Measurements from ENCODE around the gene APLP2. TPM values are rescaled to one million over a fixed set of nuclear protein-coding genes. Genes with fewer than 3 reads are reported as not detected.

Gene APLP2
- total and polyA plus RNA-seq, 2 of the 13 experiments (the other 11 are each of a cell fraction or from before 2014, with no cell fraction given) = 315 to 594 TPM

DNA sequence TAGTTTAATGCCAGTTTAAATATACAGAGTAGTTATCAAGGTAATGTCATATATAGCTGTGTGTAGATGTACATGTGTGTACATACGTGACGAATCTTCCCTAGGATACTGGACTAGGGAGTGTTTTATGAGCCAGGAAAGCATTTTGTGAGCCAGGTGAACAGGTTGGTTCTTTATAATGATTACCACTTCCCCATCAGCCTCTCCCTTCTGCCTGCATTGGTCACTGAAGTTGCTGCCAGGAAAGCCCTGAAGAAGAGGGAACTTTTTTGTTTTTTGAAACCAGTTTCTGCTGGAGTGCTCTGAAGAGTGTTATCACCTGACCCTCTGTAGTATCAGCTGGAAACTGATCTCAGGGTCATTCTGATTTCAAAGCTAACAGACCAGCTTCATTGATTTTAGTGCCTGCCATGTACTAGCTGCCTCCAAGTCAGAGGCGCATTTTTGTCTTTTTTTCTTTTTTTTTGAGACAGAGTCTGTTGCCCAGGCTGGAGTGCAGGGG, 75.7 kb downstream of the APLP2 start:
- H2AFZ ChIP-seq (ENCODE audit: low read length) = no peak overlapping the region
- no peak overlapping the region for H3K4me3 ChIP-seq (replicated peaks in 1 of 3; ENCODE audit: insufficient read depth in 1 of 3, low read depth in 2 of 3, low read length in 3 of 3)
- H3K9me3 ChIP-seq (ENCODE audit: low read length) = no peaks in the 10 kb centered on the region
- FAIRE-seq (no peak), DNase-seq (ENCODE audit: low spot score) (peak; percentile 57), ATAC-seq (peak; percentile 51)
- intact Hi-C loops (cut with micrococcal nuclease; ENCODE audit: unreplicated experiment) (no loop called here), in situ Hi-C loops (cut with HindIII; ENCODE audit: extremely low pct_ligation_motif_present, low pct_unique_long_range_greater_than_20kb) (loop anchor here (25.0 kb wide), 1 partner anchor 358 kb away; no protein-coding TSS in a partner anchor)
- 69% methylated on average over 3 of the region's 3 CpGs for WGBS (ENCODE audit: low lambda C conversion rate)
- H3K79me2 ChIP-seq (ENCODE audit: insufficient read depth, low read length) = no peaks in the 10 kb centered on the region
- CTCF ChIA-PET (ENCODE audit: low intra/inter-chr PET ratio, low total read pairs) = no interaction called here
- BruUV-seq (replicated peaks) = no TSS peak
- no peaks in the 10 kb centered on the region for H4K20me1 ChIP-seq (ENCODE audit: insufficient read depth, low read length)
- no peaks in the 10 kb centered on the region for H3K27me3 ChIP-seq (ENCODE audit: control insufficient read depth in 1 of 2, insufficient read depth in 2 of 2, low read length in 2 of 2)
- H3K9ac ChIP-seq (ENCODE audit: insufficient read depth, low read depth, low read length) = peak overlapping the region; percentile 64
- POLR2A ChIA-PET = interaction anchor here (0.5 to 3.7 kb wide), 7 partner anchors 13 to 366 kb away, joined by 3 to 50 read pairs (median 6); partner anchors contain the start of gene PRDM10
- peak overlapping the region; percentile 81 for H3K4me2 ChIP-seq (ENCODE audit: low read depth, low read length)
- H3K36me3 ChIP-seq (replicated peaks in 1 of 2; ENCODE audit: control insufficient read depth in 1 of 2, insufficient read depth in 2 of 2, low read length in 2 of 2) = peaks cover 2 to 24% of the 10 kb centered on the region in 2 experiments; a peak in 4 of 5 replicates
- H3K4me1 ChIP-seq (ENCODE audit: insufficient read depth, low read length) = peaks cover 86% of the 10 kb centered on the region
- peak overlapping the region; percentile 87 for H3K27ac ChIP-seq (ENCODE audit: extremely low read length, insufficient read depth, low read length)
- peak; percentile 88 for TF ChIP-seq ONECUT2 (CRISPR knock-in tag; IDR thresholded peaks at IDR 0.05)
- TF ChIP-seq ZNF7 (CRISPR knock-in tag; IDR thresholded peaks at IDR 0.05) = no peak
- TF ChIP-seq SOX6 (IDR thresholded peaks at IDR 0.05) = no peak
- TF ChIP-seq SOX6 (CRISPR knock-in tag; IDR thresholded peaks at IDR 0.05) = peak; percentile 55
- 0 out of 2 replicates have a peak, but pooled peaks have one; percentile 40 for TF ChIP-seq PAX8 (CRISPR knock-in tag; IDR thresholded peaks at IDR 0.05; ENCODE audit: borderline replicate concordance)
- TF ChIP-seq KLF15 (CRISPR knock-in tag; IDR thresholded peaks at IDR 0.05; ENCODE audit: borderline replicate concordance) = no peak
- no peak for TF ChIP-seq ZNF549 (CRISPR knock-in tag; IDR thresholded peaks at IDR 0.05)
- TF ChIP-seq RARA (CRISPR knock-in tag; IDR thresholded peaks at IDR 0.05) = peak; percentile 25; the same call in 1 of the 2 replicates
- peak; percentile 39 for TF ChIP-seq TCF7 (IDR thresholded peaks at IDR 0.05; ENCODE audit: low read depth)
- TF ChIP-seq HDAC2 (CRISPR knock-in tag; IDR thresholded peaks at IDR 0.05) = 0 out of 2 replicates have a peak, but pooled peaks have one; percentile 24
- no peak for TF ChIP-seq GATA4 (IDR thresholded peaks at IDR 0.05; ENCODE audit: borderline replicate concordance, low read depth)
- no peak for TF ChIP-seq ZNF564 (CRISPR knock-in tag; IDR thresholded peaks at IDR 0.05)
- TF ChIP-seq NR2F6 (IDR thresholded peaks at IDR 0.05) = peak; percentile 65; the same call in 1 of the 2 replicates
- no peak; the same call in 1 of the 2 replicates for TF ChIP-seq NR2F6 (CRISPR knock-in tag; IDR thresholded peaks at IDR 0.05)
- no peak for TF ChIP-seq MLLT10 (CRISPR knock-in tag; IDR thresholded peaks at IDR 0.05)
- no peak for TF ChIP-seq ZFP1 (CRISPR knock-in tag; IDR thresholded peaks at IDR 0.05)
- TF ChIP-seq ZNF543 (CRISPR knock-in tag; IDR thresholded peaks at IDR 0.05) = 0 out of 2 replicates have a peak, but pooled peaks have one; percentile 30
- TF ChIP-seq, protein P1, sequence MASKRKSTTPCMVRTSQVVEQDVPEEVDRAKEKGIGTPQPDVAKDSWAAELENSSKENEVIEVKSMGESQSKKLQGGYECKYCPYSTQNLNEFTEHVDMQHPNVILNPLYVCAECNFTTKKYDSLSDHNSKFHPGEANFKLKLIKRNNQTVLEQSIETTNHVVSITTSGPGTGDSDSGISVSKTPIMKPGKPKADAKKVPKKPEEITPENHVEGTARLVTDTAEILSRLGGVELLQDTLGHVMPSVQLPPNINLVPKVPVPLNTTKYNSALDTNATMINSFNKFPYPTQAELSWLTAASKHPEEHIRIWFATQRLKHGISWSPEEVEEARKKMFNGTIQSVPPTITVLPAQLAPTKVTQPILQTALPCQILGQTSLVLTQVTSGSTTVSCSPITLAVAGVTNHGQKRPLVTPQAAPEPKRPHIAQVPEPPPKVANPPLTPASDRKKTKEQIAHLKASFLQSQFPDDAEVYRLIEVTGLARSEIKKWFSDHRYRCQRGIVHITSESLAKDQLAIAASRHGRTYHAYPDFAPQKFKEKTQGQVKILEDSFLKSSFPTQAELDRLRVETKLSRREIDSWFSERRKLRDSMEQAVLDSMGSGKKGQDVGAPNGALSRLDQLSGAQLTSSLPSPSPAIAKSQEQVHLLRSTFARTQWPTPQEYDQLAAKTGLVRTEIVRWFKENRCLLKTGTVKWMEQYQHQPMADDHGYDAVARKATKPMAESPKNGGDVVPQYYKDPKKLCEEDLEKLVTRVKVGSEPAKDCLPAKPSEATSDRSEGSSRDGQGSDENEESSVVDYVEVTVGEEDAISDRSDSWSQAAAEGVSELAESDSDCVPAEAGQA (IDR thresholded peaks at IDR 0.05; ENCODE audit: low read depth) = 0 out of 2 replicates have a peak, but pooled peaks have one; percentile 6
- TF ChIP-seq, protein P1 (CRISPR knock-in tag; IDR thresholded peaks at IDR 0.05; ENCODE audit: borderline replicate concordance) = no peak
- TF ChIP-seq, protein P2, sequence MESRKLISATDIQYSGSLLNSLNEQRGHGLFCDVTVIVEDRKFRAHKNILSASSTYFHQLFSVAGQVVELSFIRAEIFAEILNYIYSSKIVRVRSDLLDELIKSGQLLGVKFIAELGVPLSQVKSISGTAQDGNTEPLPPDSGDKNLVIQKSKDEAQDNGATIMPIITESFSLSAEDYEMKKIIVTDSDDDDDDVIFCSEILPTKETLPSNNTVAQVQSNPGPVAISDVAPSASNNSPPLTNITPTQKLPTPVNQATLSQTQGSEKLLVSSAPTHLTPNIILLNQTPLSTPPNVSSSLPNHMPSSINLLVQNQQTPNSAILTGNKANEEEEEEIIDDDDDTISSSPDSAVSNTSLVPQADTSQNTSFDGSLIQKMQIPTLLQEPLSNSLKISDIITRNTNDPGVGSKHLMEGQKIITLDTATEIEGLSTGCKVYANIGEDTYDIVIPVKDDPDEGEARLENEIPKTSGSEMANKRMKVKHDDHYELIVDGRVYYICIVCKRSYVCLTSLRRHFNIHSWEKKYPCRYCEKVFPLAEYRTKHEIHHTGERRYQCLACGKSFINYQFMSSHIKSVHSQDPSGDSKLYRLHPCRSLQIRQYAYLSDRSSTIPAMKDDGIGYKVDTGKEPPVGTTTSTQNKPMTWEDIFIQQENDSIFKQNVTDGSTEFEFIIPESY (CRISPR knock-in tag; IDR thresholded peaks at IDR 0.05) = peak; percentile 83
- TF ChIP-seq PHF8 (CRISPR knock-in tag; IDR thresholded peaks at IDR 0.05) = 0 out of 2 replicates have a peak, but pooled peaks have one; percentile 7

Data from HepG2 (cell line).